LNCaP clone FGC (cell line): ENCODE results near the gene ELMOD1.

Experiments used
- DNase-seq: peaks from one replicate; pipeline ENCODE4 v3.0.0-alpha.2; 2011; ENCODE audit warnings: low read depth
- H3K4me3 ChIP-seq: 2 replicates; pipeline ENCODE4 v1.5.1; 2011; ENCODE audit warnings: mild to moderate bottlenecking, low read depth, low read length, control low read depth
- CTCF ChIP-seq: IDR thresholded peaks from 2 replicates; pipeline ENCODE4 v1.5.1; 2012; ENCODE audit warnings: mild to moderate bottlenecking; ENCODE audit not compliant: control insufficient read depth, insufficient read depth; ENCODE audit errors: extremely low read depth

The ELMOD1 gene

GRCh38 chr11:107583629-107584195 lies 7.2 kb upstream of the ELMOD1 start:
- TF ChIP-seq CTCF = no peak
- H3K4me3 ChIP-seq = no peak overlapping the region
- DNase-seq = no peak

- H3K4me3 ChIP-seq = no peak overlapping the region
- DNase-seq = no peak
- TF ChIP-seq CTCF = no peak
Observed at GRCh38 chr11:107587306-107587979, 3.5 kb upstream of the ELMOD1 start.

GRCh38 chr11:107591378-107592230 lies 657 bp downstream of the ELMOD1 start:
- no peak for TF ChIP-seq CTCF
- DNase-seq = no peak
- peak overlapping the region; percentile 52 for H3K4me3 ChIP-seq

GRCh38 chr11:107592231-107592590 lies 1.3 kb downstream of the ELMOD1 start:
- no peak overlapping the region for H3K4me3 ChIP-seq

GRCh38 chr11:107592813-107593212 lies 1.9 kb downstream of the ELMOD1 start:
- no peak for DNase-seq
- no peak overlapping the region for H3K4me3 ChIP-seq
- no peak for TF ChIP-seq CTCF

More at GRCh38 chr11:107592231-107592590, 1.3 kb downstream of the ELMOD1 start:
- TF ChIP-seq CTCF = no peak
- no peak for DNase-seq

- no peak for TF ChIP-seq CTCF
- DNase-seq = no peak
- H3K4me3 ChIP-seq = no peak overlapping the region
Observed at GRCh38 chr11:107593951-107594350, 3.0 kb downstream of the ELMOD1 start.
